GM21390 (cell line): ENCODE data around the gene LRRC74B.
"Not testable (repeated sequence)": the region's sequence is repeated elsewhere in the genome, so short reads cannot be mapped to it uniquely, and the experiment has no call there.

ENCODE experiments used
- ATAC-seq: cut with Tn5 transposase; IDR thresholded peaks from one replicate; pipeline ENCODE4 v1.9.1; 2021; ENCODE audit not compliant: unreplicated experiment

The LRRC74B gene

DNA sequence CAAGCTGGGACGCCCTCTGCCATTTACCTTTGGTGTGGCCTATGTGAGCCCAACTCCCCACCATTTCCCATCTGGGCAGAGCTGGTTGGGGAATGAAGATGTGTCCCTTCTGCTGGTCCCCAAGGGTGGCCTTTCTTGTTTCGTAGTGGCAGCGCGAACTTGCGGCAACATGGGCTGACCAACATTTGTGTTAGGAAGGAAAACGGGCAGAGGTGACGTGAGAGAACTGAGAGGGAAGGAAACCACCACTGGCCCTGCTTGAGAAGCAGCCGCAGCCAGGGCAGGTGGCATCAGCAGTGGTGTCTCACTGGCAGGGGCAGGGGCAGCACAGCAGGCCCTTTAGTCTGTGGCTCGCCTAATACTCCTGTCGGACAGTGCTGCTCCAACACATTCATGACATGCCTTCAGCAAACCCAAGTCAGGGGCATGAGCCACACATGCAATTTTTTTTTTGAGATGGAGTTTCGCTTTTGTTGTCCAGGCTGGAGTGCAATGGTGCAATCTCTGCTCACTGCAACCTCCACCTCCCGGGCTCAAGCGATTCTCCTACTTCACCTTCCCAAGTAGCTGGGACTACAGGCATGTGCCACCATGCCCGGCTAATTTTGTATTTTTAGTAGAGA lies 29.9 kb downstream of the LRRC74B start:
- no peak for ATAC-seq

DNA sequence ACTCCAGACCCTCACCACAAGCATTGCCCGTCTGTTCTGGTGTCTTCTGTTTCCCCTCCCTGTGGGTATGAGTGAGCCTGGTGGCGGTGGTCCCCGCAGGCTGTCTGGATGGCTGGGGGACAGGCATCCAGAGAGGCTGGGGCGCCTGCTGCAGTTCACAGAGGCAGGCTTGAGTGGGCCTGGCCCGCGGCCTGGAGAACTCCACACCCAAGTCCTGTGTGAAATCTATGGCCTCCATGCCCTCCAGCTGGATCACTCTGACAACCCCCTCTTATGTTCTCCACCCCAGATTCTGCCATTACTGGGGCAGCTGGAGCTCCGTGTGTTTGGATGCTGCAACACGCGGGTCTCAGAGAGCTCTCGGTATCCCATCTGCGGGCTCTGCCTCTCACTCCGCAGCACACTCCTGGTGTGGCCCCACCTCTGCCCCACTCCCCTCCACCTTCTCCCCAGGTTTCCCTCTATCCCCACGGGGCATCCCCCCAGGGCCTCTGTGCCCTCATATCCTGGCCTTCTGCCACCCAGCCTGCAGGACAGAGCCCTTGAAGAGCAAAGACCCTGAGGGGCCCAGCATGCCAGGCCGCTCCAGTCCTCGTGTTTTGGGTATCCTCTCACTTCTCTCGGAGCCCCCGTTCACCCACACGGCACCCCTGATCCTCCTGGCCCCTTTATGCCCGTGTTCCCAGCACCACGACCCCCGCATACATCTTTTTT lies 31.3 kb downstream of the LRRC74B start:
- no peak for ATAC-seq

DNA sequence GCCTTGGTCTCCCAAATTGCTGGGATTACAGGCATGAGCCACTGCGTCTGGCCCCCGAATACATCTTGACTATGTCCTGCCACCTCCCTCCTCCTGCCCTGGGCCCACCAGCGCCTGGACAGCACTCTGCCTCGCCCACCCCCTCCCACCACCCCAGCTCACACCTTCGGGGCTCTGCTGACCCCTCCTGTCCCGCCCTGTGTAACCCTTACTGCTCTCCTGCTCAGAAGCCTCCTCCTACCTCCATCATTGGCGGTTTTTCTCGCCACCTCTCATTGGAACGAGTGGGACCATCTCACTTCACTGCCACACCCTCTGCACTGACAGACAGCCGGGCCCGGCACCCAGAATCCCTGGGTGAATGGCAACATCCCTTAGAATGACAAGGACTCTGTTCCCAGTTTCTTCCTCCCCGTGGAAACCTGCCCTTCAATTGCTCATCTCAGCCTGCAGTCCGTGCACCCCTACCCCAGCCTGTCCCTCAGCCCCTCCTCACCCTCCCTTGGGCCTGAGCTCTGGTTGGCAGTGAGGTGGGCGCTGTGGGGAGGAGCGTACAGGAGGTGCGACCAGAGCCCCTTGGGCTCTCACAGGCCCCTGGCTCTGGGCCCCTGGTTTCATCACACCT lies 32.2 kb downstream of the LRRC74B start:
- ATAC-seq = no peak

GRCh38 chr22:21078916-21079315 lies 33.2 kb downstream of the LRRC74B start:
- ATAC-seq = no peak

GRCh38 chr22:21079493-21079892 lies 33.7 kb downstream of the LRRC74B start:
- no peak for ATAC-seq

- no peak for ATAC-seq
Observed at GRCh38 chr22:21080435-21081137, 34.8 kb downstream of the LRRC74B start.

DNA sequence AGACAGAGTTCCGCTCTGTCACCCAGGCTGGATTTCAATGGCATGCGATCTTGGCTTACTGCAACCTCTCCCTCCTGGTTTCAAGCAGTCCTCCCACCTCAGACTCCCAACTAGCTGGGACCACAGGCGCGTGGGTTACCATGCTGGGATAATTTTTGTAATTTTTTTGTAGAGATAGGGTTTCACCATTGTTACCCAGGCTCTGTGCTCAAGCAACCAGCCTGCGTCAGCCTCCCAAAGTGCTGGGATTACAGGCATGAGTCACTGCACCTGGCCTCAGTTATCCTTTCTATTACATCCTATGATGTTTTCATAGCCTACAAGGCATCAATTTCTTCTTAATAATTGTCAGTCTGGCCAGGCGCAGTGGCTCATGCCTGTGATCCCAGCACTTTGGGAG lies 36.5 kb downstream of the LRRC74B start:
- ATAC-seq = no peak

GRCh38 chr22:21087119-21087518 lies 41.4 kb downstream of the LRRC74B start:
- ATAC-seq = no peak

DNA sequence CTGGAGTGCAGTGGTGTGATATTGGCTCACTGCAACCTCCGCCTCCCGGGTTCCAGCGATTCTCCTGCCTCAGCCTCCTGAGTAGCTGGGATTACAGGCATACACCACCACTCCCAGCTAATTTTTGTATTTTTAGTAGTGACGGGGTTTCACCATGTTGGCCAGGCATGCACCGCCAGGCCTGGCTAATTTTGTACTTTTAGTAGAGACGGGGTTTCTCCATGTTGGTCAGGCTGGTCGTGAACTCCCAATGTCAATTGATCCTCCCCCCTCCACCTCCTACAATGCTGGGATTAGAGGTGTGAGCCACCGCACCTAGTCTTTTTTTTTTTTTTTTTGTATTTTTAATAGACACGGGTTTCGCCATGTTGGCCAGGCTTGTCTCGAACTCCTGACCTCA lies 42.2 kb downstream of the LRRC74B start:
- not testable (repeated sequence) for ATAC-seq

DNA sequence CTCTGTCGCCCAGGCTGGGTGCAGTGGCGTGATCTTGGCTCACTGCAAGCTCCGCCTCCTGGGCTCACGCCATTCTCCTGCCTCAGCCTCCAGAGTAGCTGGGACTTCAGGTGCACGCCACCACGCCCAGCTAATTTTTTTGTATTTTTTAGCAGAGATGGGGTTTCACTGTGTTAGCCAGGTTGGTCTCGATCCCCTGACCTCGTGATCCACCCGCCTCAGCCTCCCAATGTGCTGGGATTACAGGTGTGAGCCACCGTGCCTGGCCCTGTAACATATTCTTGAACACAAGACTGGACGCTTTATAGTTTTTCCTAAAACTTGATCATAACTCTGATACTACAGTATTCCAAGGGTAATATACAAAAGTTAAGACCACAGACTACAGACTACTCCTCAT lies 45.5 kb downstream of the LRRC74B start:
- ATAC-seq = not testable (repeated sequence)

DNA sequence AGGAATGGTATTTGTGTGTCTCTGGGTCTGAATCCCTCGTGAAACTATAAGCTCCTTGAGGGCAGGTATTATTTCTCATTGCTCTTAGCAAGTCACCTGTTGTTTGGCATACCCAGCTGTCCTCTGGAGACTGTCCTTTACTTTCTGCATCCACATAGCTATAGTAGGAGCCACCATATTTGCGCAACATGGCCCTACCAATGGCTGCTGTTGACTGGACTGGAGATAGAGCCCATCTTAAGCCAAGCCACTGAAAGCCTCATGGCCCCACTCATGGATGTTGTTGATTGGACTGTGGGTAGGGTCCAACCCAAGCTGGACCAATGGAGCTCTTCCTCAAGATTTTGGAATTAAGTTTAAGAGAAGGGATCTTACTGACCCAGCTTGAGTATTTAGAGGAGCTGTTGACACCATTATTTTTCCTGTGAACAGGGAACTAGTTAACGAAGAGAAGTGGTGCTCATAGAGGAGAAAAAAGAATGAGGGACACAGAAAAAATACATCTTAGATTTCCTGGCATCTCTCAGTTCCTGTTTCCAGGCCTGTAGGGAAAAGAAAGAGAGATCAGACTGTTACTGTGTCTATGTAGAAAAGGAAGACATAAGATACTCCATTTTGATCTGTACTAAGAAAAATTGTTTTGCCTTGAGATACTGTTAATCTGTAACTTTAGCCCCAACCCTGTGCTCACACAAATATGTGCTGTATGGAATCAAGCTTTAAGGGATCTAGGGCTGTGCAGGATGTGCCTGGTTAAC lies 47.2 kb downstream of the LRRC74B start:
- ATAC-seq = no peak

DNA sequence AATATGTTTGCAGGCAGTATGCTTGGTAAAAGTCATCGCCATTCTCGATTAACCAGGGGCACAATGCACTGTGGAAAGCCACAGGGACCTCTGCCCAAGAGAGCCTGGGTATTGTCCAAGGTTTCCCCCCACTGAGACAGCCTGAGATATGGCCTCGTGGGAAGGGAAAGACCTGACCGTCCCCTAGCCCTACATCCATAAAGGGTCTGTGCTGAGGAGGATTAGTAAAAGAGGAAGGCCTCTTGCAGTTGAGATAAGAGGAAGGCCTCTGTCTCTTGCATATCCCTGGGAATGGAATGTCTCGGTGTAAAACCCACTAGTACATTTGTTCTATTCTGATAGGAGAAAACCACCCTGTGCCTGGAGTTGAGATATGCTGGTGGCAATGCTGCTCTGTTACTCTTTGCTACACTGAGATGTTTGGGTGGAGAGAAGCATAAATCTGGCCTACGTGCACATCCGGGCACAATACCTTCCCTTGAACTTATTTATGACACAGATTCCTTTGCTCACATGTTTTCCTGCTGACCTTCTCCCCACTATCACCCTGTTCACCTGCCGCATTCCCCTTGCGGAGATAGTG lies 47.9 kb downstream of the LRRC74B start:
- ATAC-seq = not testable (repeated sequence)

DNA sequence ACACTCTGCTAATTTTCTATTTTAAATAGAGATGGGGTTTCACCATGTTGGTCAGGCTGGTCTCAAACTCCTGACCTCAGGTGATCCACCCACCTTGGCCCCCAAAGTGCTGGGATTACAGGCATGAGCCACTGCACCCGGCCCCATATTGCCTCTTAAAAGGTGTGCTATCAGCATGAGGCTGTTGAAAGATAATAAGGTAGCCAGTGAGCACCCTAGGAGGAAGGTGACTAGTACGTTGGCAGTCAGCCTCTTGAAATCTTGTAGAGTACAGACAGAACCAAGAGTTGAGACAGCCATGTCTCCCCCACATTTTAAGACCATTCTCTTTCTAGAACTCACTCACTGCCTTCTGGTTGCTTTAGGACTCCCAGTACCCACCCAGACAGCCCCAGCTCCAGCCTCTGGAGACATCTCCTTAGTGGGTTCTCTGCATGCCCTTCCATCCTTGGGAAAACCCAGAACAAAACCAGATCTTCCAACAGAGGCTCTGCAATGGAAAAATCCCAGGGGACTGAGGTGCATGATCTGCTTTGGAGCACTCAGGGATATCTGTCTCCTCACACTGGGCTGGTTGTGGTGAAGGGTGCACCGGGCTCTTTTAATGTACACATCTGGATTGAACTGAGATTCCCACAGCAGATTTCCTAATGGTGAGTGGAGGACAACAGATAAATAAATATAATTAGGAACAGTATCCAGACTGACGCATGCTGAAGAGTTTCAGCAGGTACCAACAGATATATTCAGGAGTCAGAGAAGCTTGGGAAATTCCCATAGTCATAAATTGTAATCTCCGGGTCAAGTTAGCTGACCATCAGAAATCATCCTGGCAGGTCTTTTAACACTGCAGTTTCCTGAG lies 49.4 kb downstream of the LRRC74B start:
- no peak for ATAC-seq

DNA sequence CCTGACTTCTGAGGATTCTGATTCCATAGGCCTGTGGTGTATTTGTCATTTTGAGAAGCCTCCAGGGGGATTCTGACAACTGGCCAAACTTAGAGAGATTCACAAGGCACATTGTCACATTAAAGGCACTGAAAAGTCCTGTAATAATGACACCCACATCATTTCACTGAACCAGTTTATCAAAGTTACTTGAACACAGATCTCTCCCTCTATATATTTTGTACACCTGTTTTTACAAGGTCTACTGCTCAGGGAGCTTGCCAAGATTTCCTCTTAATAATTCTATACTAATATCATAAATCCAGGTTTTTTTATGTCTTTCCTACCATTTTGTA lies 50.0 kb downstream of the LRRC74B start:
- ATAC-seq = no peak

GRCh38 chr22:21096878-21097277 lies 51.1 kb downstream of the LRRC74B start:
- not testable (repeated sequence) for ATAC-seq

GRCh38 chr22:21098099-21098671 lies 52.4 kb downstream of the LRRC74B start:
- ATAC-seq = no peak

DNA sequence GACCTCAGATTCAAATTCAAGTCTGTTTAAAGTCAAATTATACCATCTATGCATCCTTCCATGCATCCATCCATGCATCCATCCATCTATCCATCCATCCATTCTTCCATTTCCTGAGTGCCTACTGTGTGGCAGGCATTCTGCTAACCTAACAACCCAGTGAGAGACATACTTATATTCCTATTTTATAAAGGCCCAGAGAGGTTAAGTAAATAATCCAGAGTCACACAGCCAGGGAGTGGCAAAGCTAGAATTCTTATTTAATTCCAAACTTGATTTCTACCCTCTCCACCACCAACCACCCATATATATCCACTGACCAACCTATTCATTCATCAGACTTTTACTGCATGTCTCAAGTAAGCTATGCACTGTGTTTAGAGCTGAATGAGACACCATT lies 53.8 kb downstream of the LRRC74B start:
- no peak for ATAC-seq

- ATAC-seq = no peak
Observed at GRCh38 chr22:21100149-21101032, 54.6 kb downstream of the LRRC74B start.
